Activated CD8-positive, alpha-beta T cell treated with anti-CD3 and anti-CD28 coated beads, Interleukin-2, amount 10 ng/mL, durations not matched to agents 7 days and 5 days (primary cell): ENCODE data around the gene PPM1B. TPM values are rescaled to one million over a fixed set of nuclear protein-coding genes. Genes with fewer than 3 reads are reported as not detected.

Experiments
- total RNA-seq, 2 experiments: library from RNA; stranded (reverse); gene quantifications; one replicate each; pipeline ENCODE4 v1.2.3, GENCODE V29; 2021

Gene PPM1B
- total RNA-seq, 2 experiments from 2014 or later = 48.6 to 50.3 TPM

Other genes starting within 250 kb of the PPM1B start
- gene LRPPRC, start 172.9 kb upstream of the PPM1B start, total RNA-seq = 10 to 100 TPM; 91.2 to 94.7 TPM
- gene SLC3A1, start 106.6 kb downstream of the PPM1B start, total RNA-seq = not detected
- gene PREPL, start 192.6 kb downstream of the PPM1B start, total RNA-seq = 10 to 100 TPM; 19.5 to 21.0 TPM
- 10 to 100 TPM; 11.2 to 12.7 TPM for gene CAMKMT, start 193.1 kb downstream of the PPM1B start, total RNA-seq